Right lobe of liver (tissue), 6 donors: ENCODE results near the gene RNF5. TPM values are rescaled to one million over a fixed set of nuclear protein-coding genes. Genes with fewer than 3 reads are reported as not detected.
A peak's percentile ranks its signal among the peaks of the same experiment; 100 is the strongest.

Experiments used
- ATAC-seq, 4 donors: fragments of 200-7000 bp; cut with Tn5 transposase; one replicate each; pipeline ENCODE4 v1.9.1; 2020; ENCODE audit warnings: mild to moderate bottlenecking in 4 of 4, moderate library complexity in 4 of 4
- DNase-seq, 3 donors: peaks; one replicate each; pipeline ENCODE4 v3.0.0-alpha.2; 2020
- H3K27ac ChIP-seq, 3 donors: fragments of 200-600 bp; one replicate each; pipeline ENCODE4 v1.8.0; 2022
- H3K27me3 ChIP-seq, 2 donors: fragments of 200-600 bp; one replicate each; pipeline ENCODE4 v1.8.0; 2022
- H3K36me3 ChIP-seq, 4 donors: fragments of 200-600 bp; sonication (generic) in 1 of 4; one replicate each; pipeline versions ENCODE4 v1.5.1 to v1.8.0; 2017 to 2022; ENCODE audit warnings: control low read depth in 1 of 4
- H3K4me1 ChIP-seq, 4 donors: fragments of 200-600 bp; sonication (generic) in 1 of 4; one replicate each; pipeline versions ENCODE4 v1.5.1 to v1.8.0; 2017 to 2022; ENCODE audit warnings: control low read depth in 1 of 4
- H3K4me3 ChIP-seq, 3 donors: fragments of 200-600 bp; one replicate each; pipeline ENCODE4 v1.8.0; 2022
- H3K9me3 ChIP-seq, 4 donors: fragments of 200-600 bp; sonication (generic) in 1 of 4; one replicate each; pipeline versions ENCODE4 v1.5.1 to v1.8.0; 2017 to 2022; ENCODE audit warnings: control low read depth in 1 of 4
- POLR2A ChIP-seq: fragments of 450-650 bp; IDR thresholded peaks from one replicate; pipeline ENCODE4 v1.6.1; 2017; ENCODE audit warnings: antibody characterized with exemption, mild to moderate bottlenecking
- WGBS: methylation state at CpG from one replicate; pipeline ENCODE4 v1.1.6; 2018; ENCODE audit warnings: low coverage, low lambda C conversion rate; ENCODE audit not compliant: insufficient coverage; ENCODE audit errors: missing lambda C conversion rate; 5-methylcytosine and 5-hydroxymethylcytosine counted together
- intact Hi-C, 2 donors: fragments of 100-400 bp; cut with DNase I; formaldehyde crosslinking; loops; one replicate each; pipeline versions ENCODE4 v1.11.2 to v1.14.1; 2022
- total RNA-seq, 6 experiments: library from RNA; depleted of rRNA in 2 of 6; stranded (reverse); fragments of >200 nt in 2 of 6; fragmentation: NEBNext Ultra II Directional in 3 of 6; extraction: Animal tissue kit (Norgen Biotek cat#: 25700) in 3 of 6; gene quantifications; one replicate each; pipeline versions ENCODE4 v1.1.0 to v1.2.4, GENCODE V29; 2016 to 2023
- TF ChIP-seq, protein P1 (sequence below), 4 donors: fragments of 200-600 bp in 3 of 4; fragments of 450-650 bp in 1 of 4; IDR thresholded peaks; one replicate each; pipeline versions ENCODE4 v1.5.1 to v1.8.0; 2016 to 2022; ENCODE audit warnings: antibody characterized with exemption in 4 of 4, mild to moderate bottlenecking in 2 of 4
- donor health status: DM: no; HTN: yes; CAD: no.
- donor health status: DM: no; HTN: no; CAD: no.
- donor health status: DM: no; HTN: no; CAD: no.
- donor health status: DM: no; HTN: yes; CAD: no.
- donor health status: DM: no; HTN: yes; CAD: no.

Gene RNF5
- total RNA-seq, 6 experiments from 2014 or later = 50.5 to 90.4 (median 60.9) TPM

DNA sequence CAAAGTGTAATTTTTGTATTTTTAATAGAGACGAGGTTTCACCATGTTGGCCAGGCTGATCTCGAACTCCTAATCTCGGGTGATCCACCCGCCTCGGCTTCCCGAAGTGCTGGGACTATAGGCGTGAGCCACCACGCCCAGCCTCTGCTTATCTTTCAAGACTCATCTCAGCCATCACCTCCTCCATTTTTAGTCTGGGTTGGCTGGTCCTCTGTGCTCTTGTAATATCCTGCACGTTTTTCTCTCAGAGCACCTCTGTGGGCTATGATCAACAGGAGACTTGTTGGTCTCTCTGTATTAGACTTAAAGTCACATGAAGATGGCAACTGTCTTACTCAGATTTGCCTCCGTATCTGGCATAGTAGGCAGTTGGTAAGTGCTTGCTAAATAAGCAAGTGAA, 38.1 kb downstream of the RNF5 start:
- no peaks in the 10 kb centered on the region for H3K4me1 ChIP-seq
- no peak for DNase-seq
- TF ChIP-seq, protein P1, sequence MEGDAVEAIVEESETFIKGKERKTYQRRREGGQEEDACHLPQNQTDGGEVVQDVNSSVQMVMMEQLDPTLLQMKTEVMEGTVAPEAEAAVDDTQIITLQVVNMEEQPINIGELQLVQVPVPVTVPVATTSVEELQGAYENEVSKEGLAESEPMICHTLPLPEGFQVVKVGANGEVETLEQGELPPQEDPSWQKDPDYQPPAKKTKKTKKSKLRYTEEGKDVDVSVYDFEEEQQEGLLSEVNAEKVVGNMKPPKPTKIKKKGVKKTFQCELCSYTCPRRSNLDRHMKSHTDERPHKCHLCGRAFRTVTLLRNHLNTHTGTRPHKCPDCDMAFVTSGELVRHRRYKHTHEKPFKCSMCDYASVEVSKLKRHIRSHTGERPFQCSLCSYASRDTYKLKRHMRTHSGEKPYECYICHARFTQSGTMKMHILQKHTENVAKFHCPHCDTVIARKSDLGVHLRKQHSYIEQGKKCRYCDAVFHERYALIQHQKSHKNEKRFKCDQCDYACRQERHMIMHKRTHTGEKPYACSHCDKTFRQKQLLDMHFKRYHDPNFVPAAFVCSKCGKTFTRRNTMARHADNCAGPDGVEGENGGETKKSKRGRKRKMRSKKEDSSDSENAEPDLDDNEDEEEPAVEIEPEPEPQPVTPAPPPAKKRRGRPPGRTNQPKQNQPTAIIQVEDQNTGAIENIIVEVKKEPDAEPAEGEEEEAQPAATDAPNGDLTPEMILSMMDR (IDR thresholded peaks at IDR 0.05) = no peak
- TF ChIP-seq POLR2A = no peak
- 73% methylated on average over 10 of the region's 10 CpGs for WGBS
- H3K4me3 ChIP-seq = no peak overlapping the region
- no peak for ATAC-seq
- intact Hi-C loops = no loop called here
- no peaks in the 10 kb centered on the region for H3K36me3 ChIP-seq
- no peaks in the 10 kb centered on the region for H3K27me3 ChIP-seq
- H3K27ac ChIP-seq = no peak overlapping the region
- H3K9me3 ChIP-seq = no peaks in the 10 kb centered on the region

GRCh38 chr6:32216998-32217397, 38.8 kb downstream of the RNF5 start:
- Histone ChIP-seq H3K9me3 (no peaks in the 10 kb centered on the region), H3K27me3 (no peaks in the 10 kb centered on the region), H3K4me3 (no peak overlapping the region), H3K36me3 (no peaks in the 10 kb centered on the region), H3K27ac (no peak overlapping the region), H3K4me1 (no peaks in the 10 kb centered on the region)
- DNase-seq = no peak
- ATAC-seq = no peak
- WGBS = 63% methylated on average over 10 of the region's 11 CpGs
- intact Hi-C loops = no loop called here
- no peak for TF ChIP-seq POLR2A
- TF ChIP-seq, protein P1 (IDR thresholded peaks at IDR 0.05) = no peak

DNA sequence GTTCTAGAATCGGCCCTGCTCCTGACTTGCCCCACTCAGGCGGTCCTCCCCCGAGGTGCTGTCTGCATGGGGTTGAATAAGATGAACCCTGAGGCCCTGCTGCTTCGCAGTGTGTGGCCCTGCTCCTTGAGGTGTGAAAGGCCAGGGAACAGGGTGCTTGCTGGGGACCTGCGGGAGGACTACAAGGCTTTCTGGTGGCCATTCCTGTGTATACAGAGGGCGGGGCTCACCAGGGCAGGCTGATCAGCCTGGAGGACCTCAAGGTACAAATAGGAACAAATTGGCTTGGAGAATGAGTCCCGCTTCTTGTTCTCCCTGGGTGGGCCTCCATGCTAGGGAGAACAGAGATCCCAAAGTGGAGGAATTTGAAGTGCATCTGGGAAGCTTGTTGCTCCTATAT, 40.0 kb downstream of the RNF5 start:
- H3K4me1 ChIP-seq = no peaks in the 10 kb centered on the region
- peak in 1 of 3 donors; percentile 31 for DNase-seq
- H3K4me3 ChIP-seq = no peak overlapping the region
- intact Hi-C loops = no loop called here
- no peaks in the 10 kb centered on the region for H3K27me3 ChIP-seq
- no peaks in the 10 kb centered on the region for H3K9me3 ChIP-seq
- no peaks in the 10 kb centered on the region for H3K36me3 ChIP-seq
- no peak overlapping the region for H3K27ac ChIP-seq
- no peak for ATAC-seq
- 100% methylated on average over 1 of the region's 7 CpGs for WGBS
- TF ChIP-seq POLR2A = no peak
- TF ChIP-seq, protein P1 (IDR thresholded peaks at IDR 0.05) = no peak

- TF ChIP-seq POLR2A = no peak
- TF ChIP-seq, protein P1 (IDR thresholded peaks at IDR 0.05) = no peak
- WGBS = no CpG with 5 or more reads among the region's 4 CpGs
These were observed 41.8 kb downstream of the RNF5 start for GRCh38 chr6:32220021-32220420.

More at GRCh38 chr6:32220021-32220420, 41.8 kb downstream of the RNF5 start:
- no peaks in the 10 kb centered on the region for H3K9me3 ChIP-seq
- H3K27me3 ChIP-seq = no peaks in the 10 kb centered on the region
- DNase-seq (peak in 1 of 3 donors; percentile 29), ATAC-seq (no peak)
- intact Hi-C loops = no loop called here
- no peak overlapping the region for H3K27ac ChIP-seq
- H3K4me1 ChIP-seq = no peaks in the 10 kb centered on the region
- H3K4me3 ChIP-seq = no peak overlapping the region
- no peaks in the 10 kb centered on the region for H3K36me3 ChIP-seq
